Measurements from ENCODE around the gene PKNOX2. TPM values are rescaled to one million over a fixed set of nuclear protein-coding genes. Genes with fewer than 3 reads are reported as not detected.

PKNOX2 gene
- total and polyA plus RNA-seq, 2 of the 8 experiments (the other 6 are each of a cell fraction or from before 2014, with no cell fraction given), result 2.0 TPM

GRCh38 chr11:125171974-125172373, 7.4 kb downstream of the PKNOX2 start:
- TF ChIP-seq TAF7 (optimal IDR thresholded peaks at IDR 0.05; ENCODE audit: borderline replicate concordance, low read depth, low read length) (no peak), BACH1 (IDR thresholded peaks at IDR 0.05; ENCODE audit: low read length) (no peak), BCL11A (IDR thresholded peaks at IDR 0.05; ENCODE audit: low read depth in 2 of 2, low read length in 2 of 2) (no peak), TBP (IDR thresholded peaks at IDR 0.05; ENCODE audit: low read depth, low read length) (no peak), JUN (IDR thresholded peaks at IDR 0.05; ENCODE audit: low read depth, low read length) (no peak), SIX5 (IDR thresholded peaks at IDR 0.05; ENCODE audit: low read depth, low read length) (no peak), CEBPB (IDR thresholded peaks at IDR 0.05; ENCODE audit: low read depth, low read length) (no peak), CHD1 (IDR thresholded peaks at IDR 0.05; ENCODE audit: low read depth, low read length) (no peak), POLR2AphosphoS5 (IDR thresholded peaks at IDR 0.05; ENCODE audit: low read depth, low read length) (no peak), SP4 (IDR thresholded peaks at IDR 0.05; ENCODE audit: low read length) (no peak)
- Histone ChIP-seq H3K4me2 (ENCODE audit: insufficient read depth in 1 of 2, low read depth in 2 of 2, low read length in 2 of 2) (no peak overlapping the region), H4K91ac (replicated peaks; ENCODE audit: insufficient read length, low read length) (no peak overlapping the region), H3K23me2 (ENCODE audit: low read depth, low read length) (no peaks in the 10 kb centered on the region; the same call in 1 of the 2 replicates), H2AFZ (ENCODE audit: low read length) (no peak overlapping the region), H3K56ac (replicated peaks; ENCODE audit: insufficient read length, low read depth, low read length) (no peak overlapping the region), H3K36me3 (ENCODE audit: control insufficient read depth in 2 of 4, insufficient read depth in 4 of 4, low read length in 3 of 4) (no peaks in the 10 kb centered on the region), H3K4me1 (replicated peaks in 1 of 4; ENCODE audit: control insufficient read depth in 3 of 4, insufficient read depth in 4 of 4, low read length in 3 of 4) (peaks cover 17 to 48% (median 31%) of the 10 kb centered on the region in 4 experiments), H3K18ac (ENCODE audit: extremely low read depth, low read length) (no peak overlapping the region), H2BK5ac (ENCODE audit: low read depth, low read length) (no peak overlapping the region), H2BK15ac (ENCODE audit: low read length) (no peak overlapping the region), H3K4me3 (ENCODE audit: extremely low read depth in 1 of 4, insufficient read depth in 2 of 4, low read depth in 3 of 4, low read length in 4 of 4) (no peak overlapping the region), H3K9ac (replicated peaks in 1 of 4; ENCODE audit: extremely low read depth in 1 of 4, low read depth in 3 of 4, low read length in 3 of 4) (no peak overlapping the region), H3K4ac (replicated peaks; ENCODE audit: insufficient read length, low read depth, low read length) (no peak overlapping the region), H3K79me2 (ENCODE audit: control insufficient read depth in 1 of 2, insufficient read depth in 2 of 2, low read length in 2 of 2) (no peaks in the 10 kb centered on the region), H2BK120ac (replicated peaks; ENCODE audit: low read depth, low read length) (no peak overlapping the region), H3K14ac (ENCODE audit: insufficient read length) (no peak overlapping the region), H3K9me3 (ENCODE audit: insufficient read depth in 2 of 2, low read depth in 1 of 2, low read length in 1 of 2) (no peaks in the 10 kb centered on the region), H3K23ac (ENCODE audit: insufficient read length) (no peak overlapping the region), H3K27me3 (replicated peaks in 1 of 4; ENCODE audit: control insufficient read depth in 3 of 4, extremely low read depth in 1 of 4, insufficient read depth in 3 of 4, low read length in 3 of 4) (peaks cover 5 to 29% (median 24%) of the 10 kb centered on the region in 4 experiments), H2AK5ac (ENCODE audit: low read depth, low read length) (no peak overlapping the region), H3K79me1 (ENCODE audit: low read depth, low read length) (no peaks in the 10 kb centered on the region), H4K8ac (ENCODE audit: extremely low read depth, insufficient read depth, low read length) (no peak overlapping the region), H4K5ac (ENCODE audit: insufficient read length, low read depth, low read length) (no peak overlapping the region), H2BK20ac (ENCODE audit: low read length) (no peak overlapping the region), H2BK12ac (ENCODE audit: low read depth, low read length) (no peak overlapping the region), H4K20me1 (replicated peaks in 1 of 2; ENCODE audit: control insufficient read depth in 1 of 2, insufficient read depth in 2 of 2, low read length in 2 of 2) (no peaks in the 10 kb centered on the region), H3K27ac (ENCODE audit: low read depth, low read length) (no peak overlapping the region)
- no peak for DNase-seq (ENCODE audit: low read depth in 1 of 2, low spot score in 2 of 2)
- FAIRE-seq, result no peak
- WGBS, 2 experiments (ENCODE audit: extremely low coverage in 1 of 2, insufficient coverage in 1 of 2, insufficient read length in 1 of 2, insufficient replicate concordance in 2 of 2, low coverage in 1 of 2, low lambda C conversion rate in 2 of 2, missing lambda C conversion rate in 1 of 2), result 84% methylated on average over 4 of the region's 4 CpGs; no CpG with 5 or more reads in 1 of the 2 experiments
- CTCF ChIA-PET (ENCODE audit: partially characterized antibody), result interaction anchor here (1.1 to 13.4 kb wide), 6 partner anchors 8 to 173 kb away, joined by 3 to 123 read pairs (median 7); no protein-coding TSS in a partner anchor
- POLR2A ChIA-PET (ENCODE audit: partially characterized antibody), result no interaction called here

Data from H1 (cell line).